Epithelial cell of prostate (primary cell): ENCODE measurements around the gene GNB1L.

ENCODE experiments used
- DNase-seq: peaks from one replicate; pipeline ENCODE4 v3.0.0-alpha.2; 2011; ENCODE audit warnings: low read depth, low spot score
- H3K27ac ChIP-seq: fragments of 450-650 bp; 2 replicates; pipeline ENCODE4 v1.5.1; 2017; ENCODE audit warnings: mild to moderate bottlenecking

Gene GNB1L

DNA sequence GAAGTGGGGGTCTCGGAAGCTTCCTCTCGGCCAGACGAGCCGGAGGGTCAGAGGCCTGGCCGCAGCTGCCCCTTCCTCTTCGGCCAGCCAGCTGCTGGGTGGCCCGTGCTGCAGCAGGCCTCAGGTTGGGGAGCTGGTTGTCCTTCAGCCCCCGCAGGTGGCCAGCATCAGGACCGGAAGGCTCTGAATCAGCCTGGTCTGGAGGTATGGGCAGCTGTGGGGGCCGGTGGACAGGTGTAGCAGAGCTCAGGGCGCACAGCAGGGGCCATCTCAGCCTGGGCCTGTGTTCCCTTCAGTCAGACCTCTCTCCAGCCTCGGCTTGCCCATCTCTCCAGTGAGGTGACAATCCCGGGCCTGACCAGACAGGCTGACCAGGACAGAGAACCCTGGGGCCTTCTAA lies 107.9 kb downstream of the GNB1L start:
- no peak overlapping the region for H3K27ac ChIP-seq
- DNase-seq = no peak

- no peak overlapping the region for H3K27ac ChIP-seq
- no peak for DNase-seq
These were observed 109.2 kb downstream of the GNB1L start for GRCh38 chr22:19745155-19746101.

- H3K27ac ChIP-seq = no peak overlapping the region
- no peak for DNase-seq
These were observed 110.2 kb downstream of the GNB1L start for GRCh38 chr22:19744350-19745006.

GRCh38 chr22:19743651-19744050 lies 111.0 kb downstream of the GNB1L start:
- DNase-seq = no peak
- H3K27ac ChIP-seq = no peak overlapping the region

DNA sequence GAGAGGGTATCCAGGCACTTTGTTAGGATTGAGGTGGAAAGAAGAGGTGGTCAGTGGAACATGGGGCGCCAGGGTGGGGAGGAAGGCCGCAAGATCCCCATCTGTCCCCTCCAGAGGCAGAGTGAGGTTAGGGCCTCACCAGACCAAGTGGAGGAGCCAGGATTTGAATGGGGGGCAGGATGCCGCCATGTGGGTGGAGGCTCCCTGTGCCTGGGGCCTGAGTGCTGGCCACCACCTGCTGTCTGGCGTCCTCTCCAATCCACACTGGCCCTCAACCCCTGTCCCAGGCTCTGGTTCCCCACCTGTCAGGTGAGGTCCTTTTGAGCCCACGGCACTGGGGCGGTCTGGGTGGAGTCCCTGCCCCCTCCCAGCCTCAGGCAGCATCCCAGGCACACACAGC lies 111.6 kb downstream of the GNB1L start:
- DNase-seq = no peak

GRCh38 chr22:19742160-19743066 lies 112.3 kb downstream of the GNB1L start:
- DNase-seq = no peak
- H3K27ac ChIP-seq = no peak overlapping the region

More for the DNA sequence above, 111.6 kb downstream of the GNB1L start:
- H3K27ac ChIP-seq = no peak overlapping the region

DNA sequence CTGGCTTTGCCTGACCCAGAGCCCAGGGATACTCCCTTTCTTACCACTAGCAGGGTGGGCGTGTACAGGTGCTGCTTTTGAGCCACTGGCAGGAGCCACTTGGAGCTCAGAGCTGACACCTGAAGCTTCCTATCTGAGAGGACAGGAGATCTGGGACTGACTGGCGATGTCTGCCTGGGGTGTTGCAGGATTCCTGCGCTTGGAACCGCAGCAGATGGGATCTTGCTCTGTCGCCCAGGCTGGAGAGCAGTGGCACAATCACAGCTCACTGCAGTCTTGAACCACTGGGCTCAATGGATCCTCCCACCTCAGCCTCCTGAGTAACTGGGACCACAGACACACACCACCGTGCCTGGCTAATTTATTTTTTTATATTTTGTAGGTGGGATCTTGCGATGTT lies 113.6 kb downstream of the GNB1L start:
- H3K27ac ChIP-seq = no peak overlapping the region
- DNase-seq = no peak

GRCh38 chr22:19740586-19740985 lies 114.1 kb downstream of the GNB1L start:
- no peak overlapping the region for H3K27ac ChIP-seq

GRCh38 chr22:19739911-19740449 lies 114.7 kb downstream of the GNB1L start:
- DNase-seq = no peak
- H3K27ac ChIP-seq = no peak overlapping the region

More at GRCh38 chr22:19740586-19740985, 114.1 kb downstream of the GNB1L start:
- no peak for DNase-seq

- no peak for DNase-seq
- no peak overlapping the region for H3K27ac ChIP-seq
These were observed 115.2 kb downstream of the GNB1L start for GRCh38 chr22:19739448-19739895.

- no peak overlapping the region for H3K27ac ChIP-seq
- no peak for DNase-seq
These were observed 115.8 kb downstream of the GNB1L start for GRCh38 chr22:19738664-19739447.

DNA sequence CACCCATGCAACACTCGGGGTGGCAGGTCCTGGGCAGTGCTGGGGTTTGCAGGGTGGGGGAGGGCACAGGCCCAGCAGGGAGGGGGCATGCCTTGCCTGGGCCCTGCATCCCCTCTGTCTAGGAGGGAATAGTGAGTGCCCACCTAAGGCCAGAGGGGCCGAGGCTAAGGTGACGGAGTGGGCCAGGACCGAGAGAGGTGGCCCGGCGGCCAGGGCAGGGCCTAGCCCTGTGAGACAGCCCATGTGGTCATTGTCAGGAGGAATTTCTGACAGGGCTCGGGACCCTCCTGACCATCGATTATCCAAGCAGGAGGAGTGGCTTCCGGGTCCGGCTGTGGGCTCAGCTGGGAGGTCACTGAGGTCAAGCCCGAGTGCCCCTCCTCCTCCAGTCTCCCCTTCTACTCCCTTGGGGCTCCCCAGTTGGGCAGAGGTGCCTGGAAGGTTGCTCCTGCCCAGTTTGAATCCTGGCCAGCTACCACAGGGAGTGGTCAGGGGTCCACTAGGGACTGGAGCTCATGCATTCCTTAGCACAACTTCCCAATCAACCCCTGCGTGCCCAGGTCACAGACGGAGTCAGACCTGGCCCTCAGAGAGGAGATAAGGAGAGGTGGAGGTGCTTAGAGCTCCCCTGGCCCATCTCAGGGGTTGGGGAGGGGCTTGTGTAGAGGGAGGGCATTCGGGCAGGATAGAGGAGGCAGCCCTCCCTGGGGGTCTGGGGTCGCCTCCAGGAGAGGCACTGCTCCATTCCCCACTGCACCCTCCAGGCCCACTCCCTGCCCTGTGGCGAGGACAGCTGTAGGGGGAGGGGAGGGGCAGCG lies 116.6 kb downstream of the GNB1L start:
- no peak for DNase-seq
- no peak overlapping the region for H3K27ac ChIP-seq

DNA sequence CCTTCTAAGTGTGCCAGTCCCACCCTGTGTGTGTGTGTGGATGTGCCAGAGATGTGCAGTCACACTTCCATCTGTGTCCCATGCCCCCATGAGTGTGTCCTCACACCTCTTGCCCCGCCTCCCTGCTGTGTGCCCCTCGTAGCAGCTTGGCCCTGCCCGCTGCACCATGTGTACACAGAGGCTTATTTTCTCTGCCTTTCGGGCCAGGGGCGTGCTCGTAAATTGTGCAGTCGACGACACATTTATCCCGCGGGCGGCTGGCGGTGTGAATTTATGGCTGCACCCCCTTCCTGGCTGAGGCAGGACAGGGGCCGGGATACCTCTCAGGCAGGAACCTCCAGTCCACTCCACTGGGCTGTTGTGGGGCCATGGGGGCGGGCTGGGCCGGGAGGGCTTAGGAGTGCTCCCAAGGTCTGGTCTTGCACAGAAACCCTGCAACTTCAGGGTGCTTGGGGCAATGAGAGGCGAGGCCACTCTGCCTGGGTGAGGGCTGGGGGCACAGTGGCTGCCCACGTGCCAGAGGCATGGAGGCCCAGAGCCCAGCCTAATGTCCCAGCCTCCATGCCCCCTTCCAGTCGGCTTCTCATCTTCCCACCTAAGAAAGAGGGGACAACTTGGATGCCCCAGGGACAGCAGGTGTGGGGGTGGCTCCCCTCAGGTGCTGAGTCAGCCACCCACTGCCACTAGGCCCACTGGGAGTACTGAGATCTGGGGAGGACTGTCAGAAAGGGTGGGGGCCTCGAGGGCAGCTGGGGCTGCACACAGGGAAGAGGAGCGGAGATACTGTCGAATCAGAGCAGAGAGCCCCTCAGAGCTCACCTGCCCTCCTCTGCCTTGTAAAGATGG lies 118.8 kb downstream of the GNB1L start:
- DNase-seq = no peak
- no peak overlapping the region for H3K27ac ChIP-seq

DNA sequence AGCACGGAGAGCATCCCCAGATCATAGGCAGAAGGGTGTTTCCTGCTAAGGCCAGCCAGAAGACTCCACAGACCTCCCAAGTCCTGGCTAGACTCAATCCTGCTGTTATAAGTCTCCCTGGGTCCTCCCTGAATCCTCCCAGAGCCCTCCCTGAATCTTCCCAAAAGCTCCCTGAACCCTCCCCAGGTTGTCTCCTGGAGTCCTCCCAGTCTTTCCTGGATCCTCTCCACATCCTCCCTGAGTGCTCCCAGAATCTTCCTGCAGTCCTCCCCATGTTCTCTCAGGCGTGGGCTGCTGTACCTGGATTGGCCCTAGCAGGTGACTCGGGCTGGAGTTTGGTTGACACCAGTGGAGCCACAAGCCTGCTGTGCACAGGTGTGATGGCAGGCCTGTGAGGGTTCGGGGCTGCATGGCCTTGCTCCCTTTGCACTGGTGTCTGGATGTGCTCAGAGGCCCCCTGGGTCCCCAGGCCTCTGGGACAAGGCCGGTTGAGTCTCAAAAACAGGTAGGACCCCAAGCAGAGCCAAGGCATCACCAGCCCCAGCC lies 119.8 kb downstream of the GNB1L start:
- DNase-seq = no peak
- no peak overlapping the region for H3K27ac ChIP-seq

GRCh38 chr22:19734163-19734562 lies 120.5 kb downstream of the GNB1L start:
- H3K27ac ChIP-seq = no peak overlapping the region
- no peak for DNase-seq

- no peak overlapping the region for H3K27ac ChIP-seq
- no peak for DNase-seq
These were observed 120.9 kb downstream of the GNB1L start for GRCh38 chr22:19733755-19734154.
